HepG2 (cell line): ENCODE data around the gene UBE3D. TPM values are rescaled to one million over a fixed set of nuclear protein-coding genes. Genes with fewer than 3 reads are reported as not detected.

ENCODE experiments used
- ATAD3A ChIP-seq: sonication (generic); formaldehyde crosslinking; IDR thresholded peaks from 2 replicates; pipeline ENCODE4 v1.4.0; 2020; ENCODE audit warnings: missing genetic modification reagents
- CBFB ChIP-seq: sonication (generic); formaldehyde crosslinking; IDR thresholded peaks from 2 replicates; pipeline ENCODE4 v1.4.0; 2020; ENCODE audit warnings: missing genetic modification reagents
- CBX2 ChIP-seq, 2 experiments: fragments of 200-600 bp in 1 of 2; sonication (generic); formaldehyde crosslinking in 1 of 2; IDR thresholded peaks; 2 replicates each; pipeline versions ENCODE4 v1.7.0 to v1.8.1; 2018 to 2022; ENCODE audit warnings: low read depth in 2 of 2, low read length in 1 of 2, mild to moderate bottlenecking in 1 of 2, missing genetic modification reagents in 1 of 2
- CREB1 ChIP-seq, 2 experiments: fragments of 450-650 bp in 1 of 2; IDR thresholded peaks; 2 replicates each; pipeline ENCODE4 v1.6.1; 2016 to 2017; ENCODE audit warnings: control low read depth in 1 of 2, mild to moderate bottlenecking in 1 of 2, missing compliant biosample characterization in 1 of 2, missing genetic modification characterization in 1 of 2
- HIC2 ChIP-seq: sonication (generic); formaldehyde crosslinking; IDR thresholded peaks from 2 replicates; pipeline ENCODE4 v1.9.0; 2022; ENCODE audit warnings: low read depth, missing genetic modification reagents
- KAT8 ChIP-seq: IDR thresholded peaks from 2 replicates; pipeline ENCODE4 v1.6.1; 2016; ENCODE audit warnings: missing genetic modification reagents, missing compliant biosample characterization
- KDM5A ChIP-seq: fragments of 200-600 bp; sonication (generic); IDR thresholded peaks from 2 replicates; pipeline ENCODE4 v1.7.0; 2018; ENCODE audit warnings: antibody characterized with exemption, mild to moderate bottlenecking, low read length, borderline replicate concordance
- NFIC ChIP-seq: IDR thresholded peaks from 2 replicates; pipeline ENCODE4 v1.6.1; 2012; ENCODE audit warnings: mild to moderate bottlenecking, low read length, inconsistent platforms
- NPAS2 ChIP-seq: sonication (generic); formaldehyde crosslinking; IDR thresholded peaks from 2 replicates; pipeline ENCODE4 v1.8.0; 2022; ENCODE audit warnings: mild to moderate bottlenecking, missing genetic modification reagents, borderline replicate concordance
- SNAPC4 ChIP-seq: sonication (generic); formaldehyde crosslinking; IDR thresholded peaks from 2 replicates; pipeline ENCODE4 v1.4.0; 2020; ENCODE audit warnings: mild to moderate bottlenecking, missing genetic modification reagents
- ZBTB34 ChIP-seq: sonication (generic); formaldehyde crosslinking; IDR thresholded peaks from 2 replicates; pipeline ENCODE4 v1.8.0; 2022; ENCODE audit warnings: mild to moderate bottlenecking, missing genetic modification reagents
- ZBTB37 ChIP-seq: sonication (generic); formaldehyde crosslinking; IDR thresholded peaks from 2 replicates; pipeline ENCODE4 v1.4.0; 2020; ENCODE audit warnings: mild to moderate bottlenecking, missing genetic modification reagents
- ZFP36L1 ChIP-seq: sonication (generic); formaldehyde crosslinking; IDR thresholded peaks from 2 replicates; pipeline ENCODE4 v1.8.0; 2022; ENCODE audit warnings: mild to moderate bottlenecking, missing genetic modification reagents, moderate library complexity
- ZNF20 ChIP-seq: sonication (generic); formaldehyde crosslinking; IDR thresholded peaks from 2 replicates; pipeline ENCODE4 v1.4.0; 2020; ENCODE audit warnings: mild to moderate bottlenecking, moderate library complexity, missing genetic modification reagents
- ZNF333 ChIP-seq: sonication (generic); formaldehyde crosslinking; IDR thresholded peaks from 2 replicates; pipeline ENCODE4 v1.4.0; 2020; ENCODE audit warnings: mild to moderate bottlenecking, missing genetic modification reagents, borderline replicate concordance
- ZNF382 ChIP-seq: sonication (generic); formaldehyde crosslinking; IDR thresholded peaks from 2 replicates; pipeline ENCODE4 v1.5.0; 2020; ENCODE audit warnings: missing genetic modification reagents, mild to moderate bottlenecking, borderline replicate concordance
- ZNF660 ChIP-seq: sonication (generic); formaldehyde crosslinking; IDR thresholded peaks from 2 replicates; pipeline ENCODE4 v1.5.1; 2020; ENCODE audit warnings: mild to moderate bottlenecking, low read depth, missing genetic modification reagents, borderline replicate concordance
- polyA plus RNA-seq, 8 experiments: library from polyadenylated mRNA; depleted of rRNA in 3 of 8; stranded (reverse) in 7 of 8; unstranded in 1 of 8; fragments of >200 nt; fragmentation: Illumina TruSeq in 4 of 8; extraction: Trizol in 4 of 8; gene quantifications; 2 replicates each; pipeline versions ENCODE4 v1.2.1 to v1.2.3, GENCODE V29; 2011 to 2016; ENCODE audit warnings: low read depth in 4 of 8, missing spikeins in 1 of 8, mixed read lengths in 1 of 8; ENCODE audit not compliant: insufficient read depth in 1 of 8
- total RNA-seq, 5 experiments: library from RNA; depleted of rRNA; stranded (reverse); fragments of >200 nt; fragmentation: Illumina TruSeq; extraction: Trizol; gene quantifications; 2 replicates each; pipeline ENCODE4 v1.2.3, GENCODE V29; 2016; ENCODE audit warnings: low read depth in 1 of 5

Gene UBE3D
- total and polyA plus RNA-seq, 2 of the 13 experiments (the other 11 are each of a cell fraction or from before 2014, with no cell fraction given) = 5.1 to 11.4 TPM

- no peak; the same call in 1 of the 2 replicates for TF ChIP-seq HIC2 (CRISPR knock-in tag)
- TF ChIP-seq ZNF20 = 0 out of 2 replicates have a peak, but pooled peaks have one; percentile 77
- peak; percentile 87 for TF ChIP-seq CBFB
- TF ChIP-seq NFIC = no peak
- no peak for TF ChIP-seq ZNF660
- peak; percentile 69; the same call in 1 of the 2 replicates for TF ChIP-seq ZBTB34 (CRISPR knock-in tag)
- TF ChIP-seq ZNF333 (CRISPR knock-in tag) = peak; percentile 89
- TF ChIP-seq NPAS2 (CRISPR knock-in tag) = no peak
- TF ChIP-seq ZFP36L1 (CRISPR knock-in tag) = no peak
- TF ChIP-seq KDM5A = no peak; the same call in 1 of the 2 replicates
- TF ChIP-seq ZBTB37 (CRISPR knock-in tag) = peak; percentile 69; the same call in 1 of the 2 replicates
- TF ChIP-seq CREB1 (IDR thresholded peaks at IDR 0.05) = no peak
- TF ChIP-seq CREB1 (CRISPR knock-in tag; IDR thresholded peaks at IDR 0.05) = peak; percentile 57; the same call in 1 of the 2 replicates
- TF ChIP-seq ATAD3A (CRISPR knock-in tag) = no peak
- TF ChIP-seq KAT8 = peak; percentile 80
- TF ChIP-seq SNAPC4 (CRISPR knock-in tag) = no peak; the same call in 1 of the 2 replicates
- TF ChIP-seq CBX2 (IDR thresholded peaks at IDR 0.05; ENCODE audit: low read depth, low read length) = no peak
- TF ChIP-seq CBX2 (CRISPR knock-in tag; IDR thresholded peaks at IDR 0.05; ENCODE audit: low read depth) = no peak
- TF ChIP-seq ZNF382 = no peak
These were observed at the start of gene UBE3D (continued) for GRCh38 chr6:83065511-83066192.
